ENCODE results near the gene ZNF593OS. TPM values are rescaled to one million over a fixed set of nuclear protein-coding genes. Genes with fewer than 3 reads are reported as not detected.

ZNF593OS gene
- total and polyA plus RNA-seq, 10 of the 15 experiments (the other 5 are each of a cell fraction or from before 2014, with no cell fraction given): 0.16 to 1.7 (median 0.59) TPM; not detected in 6

DNA sequence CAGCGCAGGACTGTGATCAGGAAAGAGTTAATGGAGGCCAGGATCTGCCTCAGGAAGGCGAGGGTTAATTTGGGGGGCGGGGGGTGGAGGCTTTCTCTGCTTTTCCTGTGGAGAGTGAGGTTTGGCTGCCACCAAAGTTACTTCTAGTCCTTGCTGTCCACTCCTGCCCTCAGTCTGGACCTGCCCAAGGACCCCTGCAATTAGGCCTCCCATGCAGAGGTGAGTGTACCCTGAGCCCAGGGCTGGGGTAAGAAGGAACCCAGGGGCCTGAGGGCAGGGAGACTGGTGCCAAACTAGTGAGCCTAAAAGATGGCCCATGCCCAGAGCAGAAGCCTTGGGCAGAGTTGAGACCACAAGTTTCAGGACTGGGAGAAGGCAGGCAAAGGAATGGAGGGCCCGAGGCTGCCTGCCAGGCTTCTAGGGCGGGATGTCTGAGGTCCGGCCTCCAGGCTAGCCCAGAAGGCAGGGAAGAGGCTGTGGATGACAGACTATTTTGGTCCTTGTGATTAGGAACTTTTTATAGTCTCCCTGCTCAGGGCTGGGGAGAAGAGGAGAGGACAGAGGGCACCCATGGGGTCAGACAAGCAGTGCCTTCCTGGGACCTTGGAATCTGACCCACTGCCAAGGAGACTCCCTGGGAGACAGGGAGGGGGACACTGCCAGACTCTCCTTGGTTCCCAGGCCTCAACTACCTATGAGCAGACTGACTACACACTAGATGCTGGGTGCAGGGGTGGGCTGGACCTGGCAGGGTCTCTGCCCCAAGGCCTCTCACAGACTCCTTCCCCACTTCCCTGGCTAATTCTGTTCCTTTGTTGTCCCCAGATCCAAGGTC lies 12.5 kb downstream of the ZNF593OS start, which contains the start of gene FAM110D:
Gene FAM110D (plus strand): TSS at position 172 of the 835 bp plus-strand sequence. CDS start 2,213 bp downstream, outside the sequence.
- H3K4me2 ChIP-seq (ENCODE audit: control insufficient read depth, insufficient read depth): no peak within 1 kb of the TSS
- H3K4me1 ChIP-seq (ENCODE audit: control insufficient read depth, insufficient read depth, low read length): no peaks in the 10 kb centered on the region
- ChIA-PET POLR2A (no interaction called here), CTCF (no interaction called here), RAD21 (ENCODE audit: unreplicated experiment) (no interaction called here), SMC1A (ENCODE audit: uncharacterized antibody, unreplicated experiment) (no interaction called here)
- in situ Hi-C loops (cut with MboI): no loop called here
- DNase-seq (ENCODE audit: low read depth, low spot score) (no peak), ATAC-seq (no peak), FAIRE-seq (no peak)
- WGBS (ENCODE audit: insufficient coverage, insufficient replicate concordance, low lambda C conversion rate, missing lambda C conversion rate): 6% methylated on average over 6 of the region's 6 CpGs
- no TSS peak for BruUV-seq (replicated peaks)
- H3K27ac ChIP-seq (ENCODE audit: control insufficient read depth, insufficient read depth): no peak within 1 kb of the TSS
- no peak within 1 kb of the TSS for H3K4me3 ChIP-seq
- intact Hi-C loops (cut with micrococcal nuclease; ENCODE audit: unreplicated experiment): no loop called here
- TF ChIP-seq IKZF1 (conservative IDR thresholded peaks at IDR 0.05) (no peak), FOXK2 (IDR thresholded peaks at IDR 0.05) (no peak), RB1 (IDR thresholded peaks at IDR 0.05; ENCODE audit: borderline replicate concordance) (no peak)
- TF ChIP-seq, protein P1, sequence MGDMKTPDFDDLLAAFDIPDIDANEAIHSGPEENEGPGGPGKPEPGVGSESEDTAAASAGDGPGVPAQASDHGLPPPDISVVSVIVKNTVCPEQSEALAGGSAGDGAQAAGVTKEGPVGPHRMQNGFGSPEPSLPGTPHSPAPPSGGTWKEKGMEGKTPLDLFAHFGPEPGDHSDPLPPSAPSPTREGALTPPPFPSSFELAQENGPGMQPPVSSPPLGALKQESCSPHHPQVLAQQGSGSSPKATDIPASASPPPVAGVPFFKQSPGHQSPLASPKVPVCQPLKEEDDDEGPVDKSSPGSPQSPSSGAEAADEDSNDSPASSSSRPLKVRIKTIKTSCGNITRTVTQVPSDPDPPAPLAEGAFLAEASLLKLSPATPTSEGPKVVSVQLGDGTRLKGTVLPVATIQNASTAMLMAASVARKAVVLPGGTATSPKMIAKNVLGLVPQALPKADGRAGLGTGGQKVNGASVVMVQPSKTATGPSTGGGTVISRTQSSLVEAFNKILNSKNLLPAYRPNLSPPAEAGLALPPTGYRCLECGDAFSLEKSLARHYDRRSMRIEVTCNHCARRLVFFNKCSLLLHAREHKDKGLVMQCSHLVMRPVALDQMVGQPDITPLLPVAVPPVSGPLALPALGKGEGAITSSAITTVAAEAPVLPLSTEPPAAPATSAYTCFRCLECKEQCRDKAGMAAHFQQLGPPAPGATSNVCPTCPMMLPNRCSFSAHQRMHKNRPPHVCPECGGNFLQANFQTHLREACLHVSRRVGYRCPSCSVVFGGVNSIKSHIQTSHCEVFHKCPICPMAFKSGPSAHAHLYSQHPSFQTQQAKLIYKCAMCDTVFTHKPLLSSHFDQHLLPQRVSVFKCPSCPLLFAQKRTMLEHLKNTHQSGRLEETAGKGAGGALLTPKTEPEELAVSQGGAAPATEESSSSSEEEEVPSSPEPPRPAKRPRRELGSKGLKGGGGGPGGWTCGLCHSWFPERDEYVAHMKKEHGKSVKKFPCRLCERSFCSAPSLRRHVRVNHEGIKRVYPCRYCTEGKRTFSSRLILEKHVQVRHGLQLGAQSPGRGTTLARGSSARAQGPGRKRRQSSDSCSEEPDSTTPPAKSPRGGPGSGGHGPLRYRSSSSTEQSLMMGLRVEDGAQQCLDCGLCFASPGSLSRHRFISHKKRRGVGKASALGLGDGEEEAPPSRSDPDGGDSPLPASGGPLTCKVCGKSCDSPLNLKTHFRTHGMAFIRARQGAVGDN (IDR thresholded peaks at IDR 0.05): no peak
- TF ChIP-seq, protein P2, sequence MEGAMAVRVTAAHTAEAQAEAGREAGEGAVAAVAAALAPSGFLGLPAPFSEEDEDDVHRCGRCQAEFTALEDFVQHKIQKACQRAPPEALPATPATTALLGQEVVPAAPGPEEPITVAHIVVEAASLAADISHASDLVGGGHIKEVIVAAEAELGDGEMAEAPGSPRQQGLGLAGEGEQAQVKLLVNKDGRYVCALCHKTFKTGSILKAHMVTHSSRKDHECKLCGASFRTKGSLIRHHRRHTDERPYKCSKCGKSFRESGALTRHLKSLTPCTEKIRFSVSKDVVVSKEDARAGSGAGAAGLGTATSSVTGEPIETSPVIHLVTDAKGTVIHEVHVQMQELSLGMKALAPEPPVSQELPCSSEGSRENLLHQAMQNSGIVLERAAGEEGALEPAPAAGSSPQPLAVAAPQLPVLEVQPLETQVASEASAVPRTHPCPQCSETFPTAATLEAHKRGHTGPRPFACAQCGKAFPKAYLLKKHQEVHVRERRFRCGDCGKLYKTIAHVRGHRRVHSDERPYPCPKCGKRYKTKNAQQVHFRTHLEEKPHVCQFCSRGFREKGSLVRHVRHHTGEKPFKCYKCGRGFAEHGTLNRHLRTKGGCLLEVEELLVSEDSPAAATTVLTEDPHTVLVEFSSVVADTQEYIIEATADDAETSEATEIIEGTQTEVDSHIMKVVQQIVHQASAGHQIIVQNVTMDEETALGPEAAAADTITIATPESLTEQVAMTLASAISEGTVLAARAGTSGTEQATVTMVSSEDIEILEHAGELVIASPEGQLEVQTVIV (IDR thresholded peaks at IDR 0.05; ENCODE audit: borderline replicate concordance, partially characterized antibody): no peak
- H3K9ac ChIP-seq (ENCODE audit: control insufficient read depth, insufficient read depth, low read length): no peak within 1 kb of the TSS
- H2AFZ ChIP-seq (ENCODE audit: control insufficient read depth, low read depth, low read length): no peak within 1 kb of the TSS
- no peaks in the 10 kb centered on the region; the same call in 2 of the 3 replicates for H3K9me3 ChIP-seq (replicated peaks; ENCODE audit: control insufficient read depth, insufficient read depth, low read length)
- peaks cover 5 to 22% of the 10 kb centered on the region in 2 experiments for H3K27me3 ChIP-seq (replicated peaks in 1 of 2; ENCODE audit: control insufficient read depth in 2 of 2, insufficient read depth in 2 of 2, low read length in 1 of 2)
- H3K79me2 ChIP-seq (ENCODE audit: control insufficient read depth, insufficient read depth, low read length): no peaks in the 10 kb centered on the region
- no peaks in the 10 kb centered on the region for H3K36me3 ChIP-seq (ENCODE audit: control insufficient read depth in 2 of 2, insufficient read depth in 2 of 2, low read length in 1 of 2)
- H4K20me1 ChIP-seq (ENCODE audit: control insufficient read depth, insufficient read depth): no peaks in the 10 kb centered on the region

All from GM12878 (cell line).